Fibroblast of peridontal ligament (primary cell): Measurements from ENCODE around the gene VSTM2B.

Source experiments
- DNase-seq: peaks from one replicate; pipeline ENCODE4 v3.0.0-alpha.2; 2010; ENCODE audit errors: extremely low read depth

Gene VSTM2B

DNA sequence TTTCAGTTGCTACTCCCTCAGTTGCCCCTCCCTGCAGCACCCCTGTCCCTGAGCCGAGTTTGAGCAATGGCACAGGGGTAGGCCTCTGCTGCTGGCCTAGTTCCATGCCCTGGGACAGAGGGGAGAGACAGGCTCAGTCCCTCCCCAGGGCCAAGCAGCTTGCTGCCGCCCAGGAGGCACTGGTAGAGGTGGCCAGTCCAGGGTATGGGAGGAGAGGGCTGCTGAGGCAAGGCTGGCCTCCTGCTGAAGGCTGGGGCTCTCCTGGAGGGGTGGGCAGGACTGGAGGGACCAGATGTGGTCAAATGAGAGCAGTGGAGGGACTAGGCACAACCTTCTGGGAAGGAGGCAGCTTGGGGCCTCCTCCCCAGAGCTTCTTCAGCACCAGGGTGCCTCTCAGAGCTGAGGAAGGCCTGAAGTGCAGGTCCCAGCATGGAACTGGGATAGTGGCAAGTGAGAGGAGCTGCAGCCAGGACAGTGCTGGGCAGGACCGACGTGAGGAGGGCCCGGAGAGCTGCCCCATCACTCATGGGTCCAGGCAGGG lies 29.8 kb upstream of the VSTM2B start:
- no peak for DNase-seq

DNA sequence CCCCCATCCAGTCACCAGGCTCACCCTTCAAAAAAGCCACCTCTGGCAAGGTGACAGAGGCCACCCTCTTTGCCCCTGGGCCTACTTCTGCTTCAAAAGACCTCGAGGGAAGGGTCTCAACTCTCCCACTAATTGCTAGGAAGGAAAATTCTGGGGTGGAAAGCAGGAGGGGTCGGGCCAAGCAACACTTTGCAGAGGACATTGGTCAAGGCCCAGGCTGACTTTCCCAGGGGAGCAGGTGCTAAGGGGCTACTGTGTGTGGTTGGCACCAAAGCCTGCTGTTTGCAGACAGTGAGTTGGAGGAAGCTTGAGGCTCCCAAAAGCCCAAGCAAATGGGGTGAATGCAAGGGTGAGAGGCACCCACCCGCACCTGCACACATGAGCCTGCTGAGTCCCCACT lies 28.6 kb upstream of the VSTM2B start:
- no peak for DNase-seq

DNA sequence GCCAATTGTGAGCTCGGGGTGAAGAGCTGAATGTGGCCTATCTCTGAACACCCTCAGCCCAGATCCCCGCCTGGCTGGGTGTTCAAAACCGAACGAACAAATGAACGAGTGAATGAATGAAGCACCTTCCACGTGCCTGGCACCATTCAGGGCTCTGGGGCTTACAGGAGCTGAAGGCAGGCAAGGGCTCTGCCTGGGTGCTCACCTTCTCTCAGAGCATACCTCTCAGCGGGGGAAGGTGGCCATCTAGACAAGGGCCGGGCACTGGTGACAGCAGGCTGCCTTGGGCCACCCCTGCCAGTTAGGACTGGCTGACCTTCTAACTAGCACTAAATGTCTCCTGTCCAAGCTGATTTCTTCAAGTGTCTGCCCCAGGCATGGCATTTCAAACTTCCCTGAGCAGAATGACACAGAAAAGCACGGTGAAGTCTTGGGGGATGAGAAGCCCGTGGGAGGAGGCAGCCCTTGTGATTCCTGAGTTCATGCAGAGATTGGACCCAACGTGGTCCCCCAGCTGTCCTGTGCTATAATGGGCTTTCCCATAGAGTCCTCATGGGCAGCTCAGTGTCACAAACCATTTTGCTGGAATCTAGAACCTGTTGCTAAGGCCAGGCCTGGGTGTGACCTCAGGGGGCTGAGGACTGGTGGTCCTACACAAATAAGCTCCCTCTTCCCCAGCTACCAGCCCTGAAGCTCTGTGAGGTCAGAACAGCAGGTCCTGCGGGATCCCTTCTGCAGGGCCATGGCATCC lies 27.9 kb upstream of the VSTM2B start:
- DNase-seq: no peak

DNA sequence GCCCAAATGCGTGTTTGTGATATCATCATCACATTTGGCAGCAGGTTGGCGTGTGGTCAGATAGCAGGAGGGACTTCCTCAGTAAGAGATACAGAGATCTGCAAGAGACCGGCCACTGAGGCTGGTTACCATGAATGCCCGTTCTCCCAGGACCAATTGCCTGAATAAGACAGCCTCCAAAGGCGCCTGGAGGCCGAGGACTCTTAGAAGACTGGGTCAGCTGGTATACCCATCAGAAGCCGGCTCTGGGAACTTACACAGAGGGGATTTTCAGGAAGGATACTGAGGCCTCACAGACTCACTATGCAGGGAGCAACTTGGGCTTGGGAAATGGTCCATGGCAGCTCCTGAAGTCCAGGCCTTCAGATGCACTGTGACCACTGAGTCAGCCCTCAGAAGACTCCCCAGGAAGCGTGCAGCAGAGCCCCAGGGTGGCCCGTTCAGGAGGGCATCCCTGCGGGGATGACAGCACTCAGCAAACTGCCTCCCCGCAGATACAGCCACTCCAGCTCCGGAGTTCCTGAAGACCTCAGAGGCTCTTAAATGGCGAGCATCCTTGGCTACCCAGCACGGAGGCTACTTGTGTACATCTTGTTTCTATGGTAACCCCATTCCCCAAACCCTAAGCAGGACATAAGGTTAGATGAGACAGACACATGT lies 26.4 kb upstream of the VSTM2B start:
- DNase-seq: no peak

DNA sequence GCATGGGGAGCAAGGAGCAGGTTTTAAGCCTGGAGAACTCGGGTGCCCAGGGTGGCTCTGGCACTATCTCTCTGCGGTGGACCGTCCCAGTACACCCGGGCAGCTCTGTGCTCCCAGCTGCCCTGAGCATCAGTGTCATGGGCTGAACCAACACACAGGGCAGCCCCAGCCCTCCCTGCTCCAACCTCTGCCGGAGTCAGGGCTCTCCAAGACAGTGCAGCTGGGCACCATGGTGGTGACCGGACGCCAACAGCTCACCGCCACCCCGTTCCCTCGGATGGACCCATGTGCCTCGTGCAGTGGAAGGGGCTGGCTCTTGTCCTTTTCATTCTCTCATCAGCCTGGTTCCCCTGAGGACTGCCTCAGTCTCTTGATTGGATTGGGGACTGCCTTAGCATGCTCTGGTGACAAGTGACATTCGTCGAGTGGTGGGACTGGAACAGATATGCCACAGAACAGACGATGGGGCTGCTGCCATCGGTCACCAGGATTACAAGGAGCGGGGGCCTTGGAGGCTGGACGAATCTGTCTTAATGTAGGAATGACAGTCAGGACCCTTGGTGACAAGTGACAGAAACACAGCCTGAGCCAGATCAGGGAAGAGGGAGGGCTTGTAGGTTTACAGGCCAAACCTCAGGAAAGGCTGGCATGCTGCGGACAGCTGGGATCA lies 25.7 kb upstream of the VSTM2B start:
- DNase-seq: no peak

DNA sequence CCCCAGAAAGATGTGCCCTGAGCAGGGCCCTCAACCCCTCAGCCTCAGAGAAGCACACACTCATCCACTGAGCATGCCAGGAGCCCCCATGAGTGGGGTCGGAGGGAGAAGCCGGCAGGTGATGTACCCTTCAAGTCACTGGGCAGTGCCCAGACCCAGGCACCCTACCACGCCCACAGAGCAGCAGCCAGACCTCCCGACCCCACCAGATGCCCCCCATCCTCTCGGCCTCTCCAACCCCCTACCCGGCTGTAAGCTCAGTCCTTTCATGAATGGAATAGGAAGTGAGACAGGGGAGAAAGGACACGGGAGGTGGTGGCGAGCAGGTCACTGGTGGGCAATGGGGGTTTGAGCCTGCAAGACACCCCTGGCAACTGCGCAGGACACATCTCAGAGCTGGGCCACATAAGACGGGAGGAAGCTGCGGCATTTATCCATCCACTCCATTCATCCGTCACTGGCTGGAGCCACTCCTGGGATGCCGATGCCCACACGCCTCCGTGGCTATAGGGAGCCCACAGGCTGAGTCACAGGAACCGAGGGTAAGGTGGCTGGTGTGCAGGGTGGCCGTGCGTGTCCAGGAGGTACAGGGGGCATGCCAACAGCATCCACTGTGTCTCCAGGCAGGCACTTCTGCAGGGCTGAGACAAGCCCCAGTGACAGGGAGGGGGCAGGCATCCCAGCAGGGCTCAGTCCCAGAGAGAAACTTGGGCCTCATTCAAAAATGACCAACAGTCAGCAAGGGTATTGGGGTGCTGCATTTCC lies 23.8 kb upstream of the VSTM2B start:
- DNase-seq: no peak

DNA sequence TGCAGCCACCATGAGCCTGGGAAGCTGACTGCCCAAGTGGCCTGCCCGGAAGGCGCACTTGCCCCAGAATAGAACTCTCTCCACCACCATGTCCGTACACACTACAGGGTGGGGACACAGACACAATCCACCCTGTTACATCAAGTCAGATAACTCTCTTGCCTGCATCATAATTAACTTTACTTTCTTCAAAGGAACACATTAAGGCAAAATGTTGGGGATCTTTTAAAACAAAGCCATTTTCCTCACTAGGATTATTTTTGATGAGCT lies 23.3 kb upstream of the VSTM2B start:
- DNase-seq: no peak

DNA sequence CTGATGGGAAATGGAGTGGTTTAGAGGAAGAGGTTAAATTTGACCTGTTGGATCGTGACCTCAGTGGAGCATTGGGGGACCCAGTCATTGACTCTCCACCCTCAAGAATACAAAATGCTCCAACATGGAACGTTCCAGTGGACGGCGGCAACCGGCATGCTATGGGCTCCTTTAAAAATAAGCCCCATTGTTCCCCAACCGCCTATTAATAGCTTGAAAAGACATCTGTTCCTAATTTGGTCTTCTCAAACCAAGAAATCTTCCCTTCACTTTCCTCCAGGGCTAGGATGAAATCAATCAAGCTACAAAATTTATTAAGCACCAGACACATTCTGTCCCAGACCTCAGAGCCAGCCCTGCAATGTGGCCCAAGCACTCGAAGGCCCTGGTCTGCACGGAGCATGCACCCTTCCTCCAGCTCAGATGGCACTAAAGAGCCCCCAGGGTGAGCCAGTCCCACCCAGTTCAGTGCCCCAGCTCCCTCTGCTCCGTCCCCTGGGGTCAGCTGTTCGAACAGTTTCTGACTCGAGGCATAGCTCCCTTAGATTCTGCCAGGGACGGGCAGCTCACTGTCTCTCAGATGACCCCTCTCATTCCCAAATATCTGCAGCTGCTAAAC lies 22.5 kb upstream of the VSTM2B start:
- no peak for DNase-seq

DNA sequence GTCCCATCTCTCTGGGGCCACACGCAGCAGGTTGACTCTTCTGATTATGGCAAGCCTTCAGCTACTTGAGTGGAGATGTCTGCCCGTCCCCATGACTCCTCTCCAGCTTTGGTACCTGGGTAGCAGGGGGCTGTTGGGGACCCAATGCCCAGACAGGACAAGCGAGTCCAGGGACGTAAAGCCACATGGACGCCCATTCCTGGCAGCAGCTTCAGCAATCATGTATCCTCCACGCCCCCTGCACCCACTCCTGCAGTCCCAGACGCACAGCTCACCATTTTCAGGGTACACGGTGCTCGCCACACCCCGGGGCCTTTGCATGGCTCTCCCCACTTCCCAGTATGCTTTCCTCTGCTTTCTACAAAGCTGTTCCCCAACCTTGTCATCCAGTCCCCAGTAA lies 22.0 kb upstream of the VSTM2B start:
- DNase-seq: no peak

DNA sequence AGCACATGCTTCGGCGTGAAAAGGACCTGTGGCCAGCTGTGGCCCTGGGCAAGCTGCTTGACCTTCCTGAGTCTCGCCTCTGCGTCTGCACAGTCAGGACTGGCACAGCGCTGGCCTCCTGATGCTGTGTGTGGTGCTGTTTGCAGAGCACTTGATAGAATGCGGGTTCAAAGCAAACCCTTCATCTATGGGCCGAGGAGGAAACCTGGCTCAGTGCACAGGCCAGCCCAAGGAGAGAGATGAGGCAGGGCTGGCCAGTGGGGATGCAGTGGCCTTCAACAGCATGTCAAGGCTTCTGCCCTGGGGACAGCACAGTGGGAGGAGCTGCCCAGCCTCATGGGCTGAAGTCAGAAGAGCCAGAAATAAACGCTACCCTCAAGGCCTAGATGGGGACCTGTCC lies 21.3 kb upstream of the VSTM2B start:
- no peak for DNase-seq

DNA sequence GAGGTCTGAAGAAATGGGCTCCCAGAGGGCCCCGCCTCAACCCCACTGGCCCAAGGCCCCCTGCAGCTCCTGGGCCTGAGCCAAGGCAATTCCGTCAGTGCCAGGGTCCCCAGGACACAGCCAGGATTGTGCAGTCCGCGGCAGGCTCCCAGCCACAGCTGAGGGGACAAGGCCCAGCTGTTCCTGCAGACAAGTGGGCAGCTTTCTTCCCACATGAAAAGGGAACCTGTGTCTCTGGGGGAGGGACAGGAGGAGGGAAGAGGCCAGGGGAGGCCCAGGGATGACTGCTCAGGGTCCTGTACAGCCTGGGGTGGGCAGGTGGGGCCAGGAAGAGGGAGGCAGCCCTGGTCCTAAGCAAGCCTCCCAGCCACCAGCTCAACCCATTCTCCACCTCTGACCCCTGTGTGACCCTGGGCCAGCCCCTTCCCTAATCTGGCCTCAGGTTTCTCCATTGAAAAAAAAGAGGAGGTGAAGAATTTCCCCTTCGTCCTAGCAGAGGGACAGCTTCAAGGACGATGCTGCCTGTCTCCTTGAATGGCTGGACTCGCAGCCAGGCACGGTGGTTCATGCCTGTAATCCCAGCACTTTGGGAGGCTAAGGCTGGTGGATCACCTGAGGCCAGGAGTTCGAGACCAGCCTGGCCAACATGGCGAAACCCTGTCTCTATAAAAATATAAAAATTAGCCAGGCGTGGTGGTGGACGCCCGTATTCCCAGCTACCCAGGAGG lies 20.5 kb upstream of the VSTM2B start:
- DNase-seq: no peak

DNA sequence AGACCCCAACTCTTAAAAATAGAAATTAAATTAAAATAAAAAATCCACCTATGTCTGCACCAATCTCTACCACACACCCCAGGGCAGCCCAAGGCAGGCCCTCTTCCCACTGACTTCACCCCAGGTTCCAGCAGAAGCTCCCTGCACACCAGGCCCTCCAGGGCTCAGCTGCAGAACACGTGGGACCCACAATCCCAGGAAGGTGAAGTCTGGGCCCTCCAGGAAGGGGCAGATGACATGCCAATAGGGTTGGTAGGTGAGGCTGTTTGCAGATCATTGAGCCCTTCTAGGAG lies 19.2 kb upstream of the VSTM2B start:
- DNase-seq: no peak

DNA sequence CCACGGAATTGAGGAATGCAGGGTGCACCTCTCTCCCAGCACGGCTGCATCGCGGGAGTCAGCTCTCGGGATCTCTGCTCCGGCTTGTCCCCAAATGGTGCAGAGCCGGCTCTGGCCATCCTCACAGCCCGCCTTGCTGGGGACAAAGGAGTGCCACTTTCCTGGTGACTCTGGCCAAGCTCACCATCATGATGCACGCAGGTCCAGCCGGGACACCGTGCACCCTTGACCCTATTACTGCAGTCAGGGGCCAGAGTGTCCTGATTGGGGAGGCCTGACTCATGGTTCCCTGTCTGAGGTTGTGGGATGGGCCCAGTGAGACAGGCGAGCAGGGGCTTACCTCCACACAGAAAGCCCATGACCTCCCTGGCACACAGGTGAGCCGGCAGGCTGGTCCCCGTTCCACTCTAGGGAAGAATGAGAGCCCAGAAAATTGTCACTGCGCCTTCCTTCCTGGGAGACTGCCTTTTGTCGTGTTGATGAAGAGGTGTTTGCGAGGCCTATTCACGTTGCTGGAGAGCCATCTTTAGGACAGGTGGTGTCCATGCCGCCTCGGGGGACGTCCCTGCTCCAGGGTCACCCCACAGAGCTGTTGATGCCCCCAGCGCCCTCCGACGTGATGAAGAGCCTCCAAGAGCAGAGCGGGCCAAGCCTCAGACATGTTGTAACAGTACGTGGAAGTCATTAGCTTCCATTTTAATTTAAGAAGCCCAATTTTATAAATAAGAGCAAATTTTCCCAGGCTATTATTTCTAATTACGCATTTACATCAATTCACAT lies 18.5 kb upstream of the VSTM2B start:
- no peak for DNase-seq

DNA sequence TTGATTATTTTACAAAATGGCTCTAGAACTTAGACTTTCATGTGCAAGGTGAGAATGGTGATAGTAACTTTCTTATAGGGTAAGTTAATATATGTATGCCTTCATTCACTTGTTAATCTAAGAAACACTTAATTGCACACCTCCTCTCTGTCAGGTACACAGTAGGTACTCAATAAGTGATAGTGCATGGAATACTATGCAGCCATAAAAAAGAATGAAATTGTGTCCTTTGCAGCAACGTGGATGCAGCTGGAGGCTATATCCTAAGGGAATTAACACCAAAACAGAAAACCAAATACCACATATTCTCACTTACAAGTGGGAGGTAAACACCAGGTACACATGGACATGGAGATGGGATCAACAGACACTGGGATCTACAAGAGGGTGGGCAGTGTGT lies 17.6 kb upstream of the VSTM2B start:
- no peak for DNase-seq

DNA sequence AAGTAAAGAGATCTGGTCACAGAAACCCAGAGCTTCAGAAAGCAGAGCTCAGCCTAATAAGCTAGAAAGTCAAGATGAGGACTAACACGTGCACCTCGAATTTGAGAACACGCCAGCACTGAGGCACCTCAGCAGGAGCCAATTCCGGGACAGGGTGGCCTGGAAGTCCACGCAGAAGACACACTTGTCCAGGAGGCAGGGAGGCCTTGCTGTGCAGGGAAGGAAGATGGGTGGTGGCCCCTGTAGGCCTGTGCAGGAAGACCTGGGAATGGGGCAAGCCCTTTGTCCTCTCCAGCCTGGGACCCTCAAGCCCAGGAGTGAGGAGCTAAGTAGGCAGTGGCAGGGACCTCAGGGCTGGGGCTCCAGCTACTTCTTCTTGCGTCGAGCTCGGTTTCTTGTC lies 16.3 kb upstream of the VSTM2B start:
- no peak for DNase-seq

DNA sequence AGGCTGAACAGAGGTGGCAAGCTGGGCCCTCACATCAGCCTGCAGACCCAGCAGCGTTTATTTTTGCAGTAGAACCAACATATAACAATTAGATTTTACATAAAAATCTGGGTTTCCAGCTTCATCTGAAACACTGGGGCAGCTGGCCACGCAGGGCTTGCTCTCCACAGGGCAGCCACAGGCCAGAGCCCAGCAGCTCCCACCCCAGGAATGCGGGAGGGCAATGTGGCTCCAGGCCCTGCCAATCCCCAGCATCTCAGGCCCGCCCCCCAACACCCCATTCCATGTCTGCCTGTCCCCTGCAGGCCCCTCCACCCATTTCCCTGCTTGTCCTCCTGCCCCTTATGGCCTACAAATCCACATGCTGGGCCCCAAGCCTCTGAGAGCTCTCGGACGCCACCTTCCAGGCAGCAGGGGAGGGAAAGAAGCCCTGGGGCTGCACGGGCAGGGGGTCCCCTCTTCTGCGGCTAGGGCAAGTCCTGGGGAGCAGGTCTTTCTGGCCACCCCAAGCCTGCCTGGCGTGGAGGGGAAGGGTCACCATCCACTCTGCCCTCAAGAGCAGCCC lies 15.0 kb upstream of the VSTM2B start:
- DNase-seq: no peak

DNA sequence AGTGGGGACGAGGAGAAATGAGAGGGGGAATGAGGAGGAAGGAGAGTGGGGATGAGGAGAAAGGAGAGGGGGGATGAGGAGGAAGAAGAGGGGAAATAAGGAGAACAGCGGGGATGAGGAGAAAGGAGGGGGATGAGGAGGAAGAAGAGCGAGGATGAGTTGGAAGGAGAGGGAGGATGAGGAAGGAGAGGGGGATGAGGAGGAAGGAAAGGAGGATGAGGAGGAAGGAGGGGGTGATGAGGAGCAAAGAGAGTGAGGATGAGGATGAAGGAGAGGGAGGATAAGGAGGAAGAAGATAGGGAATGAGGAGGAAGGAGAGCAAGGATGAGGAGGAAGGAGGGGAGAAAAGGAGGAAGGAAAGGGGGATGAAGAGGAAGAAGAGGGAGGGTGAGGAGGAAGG lies 14.0 kb upstream of the VSTM2B start:
- no peak for DNase-seq

DNA sequence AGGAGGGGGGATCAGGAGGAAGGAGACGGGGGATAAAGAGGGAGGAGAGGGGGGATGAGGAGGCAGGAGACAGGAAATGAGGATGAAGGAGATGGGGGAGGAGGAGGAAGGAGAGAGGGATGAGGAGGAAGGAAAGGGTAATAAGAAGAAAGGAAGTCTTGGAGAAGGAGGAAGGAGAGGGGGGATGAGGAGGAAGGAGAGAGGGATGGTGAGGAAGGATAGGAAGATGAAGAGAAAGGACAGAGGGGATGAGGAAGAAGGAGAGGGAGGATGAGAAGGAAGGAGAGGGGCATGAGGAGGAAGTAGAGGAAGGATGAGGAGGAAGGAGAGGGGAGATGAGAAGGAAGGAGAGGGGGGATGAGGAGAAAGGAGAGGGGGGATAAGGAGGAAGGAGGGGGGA lies 13.0 kb upstream of the VSTM2B start:
- DNase-seq: no peak

DNA sequence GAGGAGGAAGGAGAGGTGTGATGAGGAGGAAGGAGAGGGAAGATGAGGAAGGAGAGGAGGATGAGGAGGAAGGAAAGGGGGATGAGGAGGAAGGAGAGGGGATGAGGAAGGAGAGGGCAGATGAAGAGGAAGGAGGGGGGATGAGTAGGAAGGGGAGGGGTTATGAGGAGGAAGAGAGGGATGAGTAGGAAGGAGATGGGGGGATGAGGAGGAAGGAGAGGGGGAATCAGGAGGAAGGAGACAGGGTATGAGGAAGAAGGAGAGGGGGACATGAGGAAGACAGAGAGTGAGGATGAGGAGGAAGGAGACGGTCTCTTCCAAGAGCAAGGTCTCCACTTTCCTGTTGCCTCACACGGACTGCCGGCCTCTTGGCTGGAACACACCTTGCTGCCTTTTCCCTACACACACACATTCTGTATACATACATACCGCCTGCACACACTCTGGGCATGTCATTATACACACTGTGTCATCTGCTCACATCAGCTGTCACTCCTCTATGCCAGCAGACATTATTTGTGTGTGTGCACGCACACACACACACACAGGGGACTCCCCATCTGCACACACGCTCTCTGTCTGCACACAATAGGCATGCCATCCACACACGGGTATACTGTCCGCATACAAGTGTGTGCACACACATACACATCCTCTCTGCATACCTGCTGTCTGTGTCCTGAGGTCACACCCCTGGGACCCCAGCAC lies 11.1 kb upstream of the VSTM2B start:
- no peak for DNase-seq

DNA sequence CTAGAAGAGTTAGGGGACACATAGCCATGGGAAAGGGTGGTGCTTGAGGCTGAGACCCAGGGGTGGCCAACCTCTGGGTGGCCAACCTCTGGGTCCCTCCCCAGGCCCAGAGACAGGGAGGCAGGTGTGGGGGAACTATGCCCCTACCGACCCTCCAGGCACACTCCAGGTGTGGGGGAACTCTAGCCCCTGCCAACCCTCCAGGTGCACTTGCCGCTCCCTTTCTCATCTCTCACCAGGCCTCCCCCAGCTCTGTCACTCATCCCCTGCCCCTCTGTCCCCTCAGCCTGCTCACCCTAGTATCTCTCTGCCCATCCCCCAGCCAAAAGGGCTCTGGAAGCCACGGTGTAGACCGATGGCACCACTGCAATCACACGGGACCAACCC lies 10.6 kb upstream of the VSTM2B start:
- DNase-seq: no peak
